Left hindlimb (tissue), 1 donor: ENCODE measurements around the gene WDR90.

Source experiments
- DNase-seq: peaks from one replicate; pipeline ENCODE4 v3.0.0-alpha.2; 2018

Gene WDR90

DNA sequence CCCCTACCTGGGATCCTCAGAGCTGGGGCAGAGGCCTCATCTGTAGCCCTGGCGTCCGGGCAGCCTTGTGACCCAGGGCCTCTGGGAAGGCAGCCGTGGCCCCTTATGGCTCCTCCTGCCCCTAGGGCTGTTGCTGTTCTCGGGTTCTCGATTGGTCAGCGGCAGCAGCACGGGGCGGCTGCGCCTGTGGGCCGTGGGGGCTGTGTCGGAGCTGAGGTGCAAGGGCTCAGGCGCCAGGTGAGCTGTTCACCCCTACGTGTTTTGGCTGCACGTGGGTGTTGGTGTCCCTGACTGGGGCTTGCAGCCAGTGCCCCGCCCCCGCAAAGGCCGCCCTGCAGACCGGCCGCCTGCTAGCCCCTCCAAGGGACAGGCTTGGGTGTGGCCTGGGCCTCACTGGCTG, 12.9 kb downstream of the WDR90 start:
- DNase-seq, result no peak

DNA sequence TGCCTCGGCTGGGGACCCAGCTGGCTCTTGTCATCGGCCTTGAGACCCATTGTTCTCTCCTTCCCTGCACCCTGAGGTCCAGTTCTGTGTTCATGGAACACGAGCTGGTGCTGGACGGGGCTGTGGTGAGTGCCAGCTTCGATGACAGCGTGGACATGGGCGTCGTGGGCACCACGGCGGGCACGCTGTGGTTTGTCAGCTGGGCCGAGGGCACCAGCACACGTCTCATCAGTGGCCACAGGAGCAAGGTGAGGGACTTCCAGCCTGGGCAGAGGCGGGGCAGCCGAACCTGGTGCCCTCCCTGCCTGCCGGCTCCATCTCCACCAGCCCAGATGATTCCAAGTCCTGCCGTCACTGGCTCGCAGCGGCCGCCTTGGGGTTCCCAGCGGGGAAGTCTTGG, 13.4 kb downstream of the WDR90 start:
- DNase-seq, result no peak

DNA sequence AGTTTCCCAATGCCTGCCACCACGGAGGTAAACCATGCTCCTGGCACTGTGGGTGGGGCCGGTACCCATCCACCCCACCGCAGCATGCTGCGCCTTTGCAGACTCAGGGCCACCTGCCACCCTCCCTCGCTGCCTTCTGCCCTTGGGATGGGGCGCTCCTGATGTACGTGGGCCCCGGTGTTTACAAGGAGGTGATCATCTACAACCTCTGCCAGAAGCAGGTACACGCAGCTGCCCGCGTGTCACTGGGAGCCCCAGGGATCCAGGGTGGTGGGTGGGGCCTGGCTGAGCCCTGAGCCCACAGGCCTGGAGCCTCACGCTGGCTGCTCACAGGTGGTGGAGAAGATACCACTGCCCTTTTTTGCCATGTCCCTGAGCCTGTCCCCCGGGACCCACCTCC, 17.4 kb downstream of the WDR90 start:
- DNase-seq, result no peak

DNA sequence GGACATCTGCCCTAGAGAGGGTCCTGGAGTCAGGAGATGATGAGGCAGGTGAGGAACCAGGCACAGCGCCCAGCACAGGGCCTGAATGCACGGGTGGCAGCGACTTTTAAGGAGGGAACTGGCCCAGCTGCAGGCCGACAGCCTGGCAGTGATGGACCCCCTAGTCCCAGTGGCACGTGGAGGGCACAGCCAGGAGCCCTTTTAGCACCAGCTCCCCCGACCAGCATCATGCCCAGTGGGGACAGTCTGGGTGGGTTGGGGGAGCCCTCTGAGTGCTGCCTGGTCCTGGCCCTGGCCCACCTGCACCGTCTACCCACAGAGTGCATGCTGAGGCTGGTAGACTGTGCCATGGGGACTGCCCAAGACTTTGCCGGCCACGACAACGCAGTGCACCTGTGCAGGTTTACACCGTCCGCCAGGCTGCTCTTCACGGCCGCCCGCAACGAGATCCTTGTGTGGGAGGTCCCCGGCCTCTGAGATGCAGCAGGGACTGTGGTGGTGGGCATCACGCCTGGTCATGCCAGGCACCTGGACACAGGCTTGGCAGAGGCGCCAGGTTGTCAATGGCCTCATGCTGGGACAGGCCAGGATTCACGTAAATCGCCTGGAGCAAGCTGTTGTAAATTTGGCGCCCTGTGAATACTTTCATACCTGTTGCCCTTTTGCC, 18.1 kb downstream of the WDR90 start:
- no peak for DNase-seq

DNA sequence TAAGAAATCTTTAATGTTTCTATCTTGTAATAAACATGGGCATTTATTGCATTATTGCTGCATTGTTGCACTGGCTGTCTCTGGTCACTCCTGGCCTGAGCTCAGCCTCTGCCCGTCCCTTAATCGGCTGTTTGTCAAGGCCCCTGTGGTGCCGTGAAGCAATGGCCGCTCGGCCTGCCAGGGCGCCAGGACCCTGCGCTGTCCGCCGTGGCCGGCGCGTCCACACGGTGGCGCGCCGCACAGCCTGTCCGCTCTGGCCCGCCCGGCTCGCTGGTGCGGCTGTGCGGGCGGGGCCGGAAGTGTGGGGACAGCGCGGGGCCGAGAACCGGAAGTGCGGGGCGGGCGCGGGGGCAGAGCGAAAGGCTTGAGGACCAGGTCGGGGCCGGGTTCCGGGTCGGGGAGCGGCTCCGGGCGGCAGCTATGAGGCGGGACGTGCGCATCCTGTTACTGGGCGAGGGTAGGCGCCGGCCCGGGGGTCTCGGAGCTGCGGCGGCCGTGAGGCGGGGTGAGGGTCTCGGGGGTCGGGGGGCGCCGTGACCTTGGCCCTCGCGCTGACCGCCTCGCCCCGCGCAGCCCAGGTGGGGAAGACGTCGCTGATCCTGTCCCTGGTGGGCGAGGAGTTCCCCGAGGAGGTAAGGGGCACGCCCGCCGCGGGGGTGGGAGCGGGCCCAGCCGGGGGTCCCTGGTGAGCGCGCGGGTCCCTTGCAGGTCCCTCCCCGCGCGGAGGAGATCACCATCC, 18.8 kb downstream of the WDR90 start, which contains the start of gene RHOT2:
TSS of gene RHOT2 (plus strand) at position 353 of the 739 bp plus-strand sequence. CDS start at position 421, 68 bp downstream.
- peak; percentile 94 for DNase-seq

DNA sequence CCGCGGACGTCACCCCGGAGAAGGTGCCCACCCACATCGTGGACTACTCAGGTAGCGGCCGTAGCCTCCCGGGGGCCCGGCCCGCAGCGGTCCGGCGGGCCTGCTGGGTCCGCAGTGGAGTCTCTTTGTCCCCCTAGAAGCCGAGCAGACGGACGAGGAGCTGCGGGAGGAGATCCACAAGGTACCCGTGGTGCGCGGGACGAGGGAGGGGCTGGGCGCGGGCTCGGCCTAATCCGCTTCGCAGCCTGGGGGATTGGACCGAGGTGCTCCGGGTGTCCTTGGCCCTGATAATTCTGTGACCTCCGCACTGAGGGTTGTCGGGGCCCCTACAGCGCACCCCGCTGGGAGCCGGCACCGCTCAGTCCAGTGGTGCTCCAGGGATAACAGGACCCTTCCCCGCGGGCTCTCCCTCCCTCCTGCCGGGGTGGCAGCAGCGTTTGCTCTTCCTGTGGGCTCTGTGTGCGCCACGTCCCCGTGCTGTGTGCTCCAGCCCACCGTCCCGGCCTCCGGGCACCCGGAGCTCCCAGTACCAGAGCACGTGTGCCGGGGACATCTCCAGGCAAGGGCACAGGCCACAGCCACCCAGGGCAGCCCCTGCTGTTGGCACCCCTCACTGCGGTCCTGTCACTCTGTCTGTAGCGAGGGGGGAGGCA, 19.5 kb downstream of the WDR90 start:
- DNase-seq, result no peak

DNA sequence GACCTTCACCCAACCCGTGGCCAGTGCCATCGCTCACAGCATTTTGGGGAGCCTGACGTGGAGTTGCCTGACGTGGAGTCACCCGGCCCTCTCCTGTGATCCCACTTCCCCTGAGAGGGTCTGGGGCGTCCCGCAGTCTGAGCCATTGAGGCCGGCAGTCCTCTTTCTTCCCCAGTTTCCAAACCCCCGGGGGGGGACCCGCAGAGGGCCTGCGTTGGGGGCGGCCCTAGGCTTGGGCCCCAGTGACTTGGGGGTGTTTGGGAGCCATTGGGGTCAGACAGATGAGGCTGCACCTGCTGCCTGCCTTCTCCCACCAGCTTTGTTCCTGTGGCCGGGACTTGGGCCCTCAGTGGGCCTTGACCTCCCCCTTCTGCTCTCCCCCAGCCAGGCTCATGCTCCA, 20.5 kb downstream of the WDR90 start:
- no peak for DNase-seq

DNA sequence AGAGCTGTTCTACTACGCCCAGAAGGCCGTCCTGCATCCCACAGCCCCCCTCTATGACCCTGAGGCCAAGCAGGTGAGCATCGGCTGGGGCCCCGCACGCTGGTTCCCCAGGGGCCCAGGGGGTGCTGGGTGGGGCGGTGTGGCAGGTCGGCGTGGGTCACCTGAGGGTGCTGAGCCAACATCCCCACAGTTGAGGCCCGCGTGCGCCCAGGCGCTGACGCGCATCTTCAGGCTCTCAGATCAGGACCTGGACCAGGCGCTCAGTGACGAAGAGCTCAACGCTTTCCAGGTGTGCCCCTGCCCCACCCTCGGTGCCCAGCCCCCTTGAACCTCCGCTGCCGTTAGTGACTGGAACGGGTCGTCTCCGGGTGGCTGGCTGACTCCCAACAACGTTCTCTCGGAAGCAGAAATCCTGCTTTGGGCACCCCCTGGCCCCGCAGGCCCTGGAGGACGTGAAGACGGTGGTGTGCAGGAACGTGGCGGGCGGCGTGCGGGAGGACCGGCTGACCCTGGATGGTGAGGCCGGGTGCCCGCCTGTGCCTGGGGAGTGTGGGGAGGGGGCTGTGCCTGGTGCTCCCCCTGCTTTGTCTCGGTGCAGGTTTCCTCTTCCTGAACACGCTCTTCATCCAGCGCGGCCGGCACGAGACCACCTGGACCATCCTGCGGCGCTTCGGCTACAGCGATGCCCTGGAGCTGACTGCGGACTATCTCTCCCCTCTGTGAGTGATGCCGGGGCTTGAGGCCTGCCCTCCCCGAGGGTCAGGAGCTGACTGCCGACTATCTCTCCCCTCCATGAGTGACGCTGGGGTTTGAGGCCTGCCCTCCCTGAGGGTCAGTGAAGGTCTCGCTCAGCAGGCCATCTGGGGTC, 21.6 kb downstream of the WDR90 start:
- no peak for DNase-seq

DNA sequence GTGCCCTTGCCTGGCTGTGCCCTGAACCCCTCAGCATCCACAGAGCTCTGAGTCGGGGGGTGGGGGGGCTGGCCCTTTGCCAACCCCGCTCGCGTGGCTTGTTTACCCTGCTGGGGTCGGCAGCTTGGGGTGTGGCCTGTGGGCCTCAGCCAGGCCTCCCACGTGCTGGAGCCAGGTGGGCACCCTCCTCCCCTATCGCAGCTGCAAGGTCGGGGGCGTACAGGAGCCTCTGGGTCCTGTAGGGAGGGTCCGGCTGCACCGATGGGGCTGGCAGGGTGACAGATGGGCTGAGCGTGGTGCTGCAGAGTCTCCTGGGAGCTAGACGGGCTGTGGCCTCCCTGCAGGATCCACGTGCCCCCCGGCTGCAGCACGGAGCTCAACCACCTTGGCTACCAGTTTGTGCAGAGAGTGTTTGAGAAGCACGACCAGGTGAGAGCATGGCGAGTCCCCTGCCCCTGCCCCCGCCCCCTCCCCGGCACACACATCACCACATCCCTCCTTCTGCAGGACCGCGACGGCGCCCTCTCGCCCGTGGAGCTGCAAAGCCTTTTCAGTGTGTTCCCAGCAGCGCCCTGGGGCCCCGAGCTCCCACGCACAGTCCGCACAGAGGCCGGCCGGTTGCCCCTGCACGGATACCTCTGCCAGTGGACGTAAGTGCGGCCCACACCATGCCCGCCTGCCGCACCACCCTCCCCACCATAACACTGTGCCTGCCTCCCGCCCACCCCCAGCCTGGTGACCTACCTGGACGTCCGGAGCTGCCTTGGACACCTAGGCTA, 22.4 kb downstream of the WDR90 start:
- no peak for DNase-seq

DNA sequence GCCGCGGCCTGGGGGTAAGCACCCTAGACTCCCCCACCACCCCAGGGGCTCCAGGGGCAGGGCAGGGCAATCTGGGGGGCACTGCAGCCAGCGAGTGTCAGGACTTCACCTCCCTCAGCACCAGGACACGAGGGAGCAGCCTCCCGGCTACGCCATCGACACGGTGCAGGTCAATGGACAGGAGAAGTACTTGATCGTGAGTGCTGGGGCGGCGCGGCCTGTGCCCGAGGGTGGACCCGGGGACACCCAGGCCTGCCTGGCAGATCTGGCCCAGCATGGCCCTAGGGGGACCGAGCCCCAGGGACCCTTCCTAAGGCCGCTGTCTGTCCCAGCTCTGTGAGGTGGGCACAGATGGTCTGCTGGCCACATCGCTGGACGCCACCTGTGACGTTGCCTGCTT, 23.2 kb downstream of the WDR90 start:
- DNase-seq, result no peak

DNA sequence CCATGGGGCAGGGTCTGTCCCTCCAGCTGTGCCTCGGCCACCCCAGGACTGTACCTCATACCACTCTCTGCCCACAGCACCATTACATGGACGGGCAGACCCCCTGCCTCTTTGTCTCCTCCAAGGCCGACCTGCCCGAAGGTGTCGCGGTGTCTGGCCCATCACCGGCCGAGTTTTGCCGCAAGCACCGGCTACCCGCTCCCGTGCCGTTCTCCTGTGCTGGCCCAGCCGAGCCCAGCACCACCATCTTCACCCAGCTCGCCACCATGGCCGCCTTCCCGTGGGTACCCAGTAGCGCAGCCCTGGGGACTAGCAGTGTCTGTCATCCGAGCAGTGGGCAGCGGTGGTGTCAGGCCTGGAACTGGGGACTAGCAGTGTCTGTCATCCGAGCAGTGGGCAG, 23.7 kb downstream of the WDR90 start:
- no peak for DNase-seq

DNA sequence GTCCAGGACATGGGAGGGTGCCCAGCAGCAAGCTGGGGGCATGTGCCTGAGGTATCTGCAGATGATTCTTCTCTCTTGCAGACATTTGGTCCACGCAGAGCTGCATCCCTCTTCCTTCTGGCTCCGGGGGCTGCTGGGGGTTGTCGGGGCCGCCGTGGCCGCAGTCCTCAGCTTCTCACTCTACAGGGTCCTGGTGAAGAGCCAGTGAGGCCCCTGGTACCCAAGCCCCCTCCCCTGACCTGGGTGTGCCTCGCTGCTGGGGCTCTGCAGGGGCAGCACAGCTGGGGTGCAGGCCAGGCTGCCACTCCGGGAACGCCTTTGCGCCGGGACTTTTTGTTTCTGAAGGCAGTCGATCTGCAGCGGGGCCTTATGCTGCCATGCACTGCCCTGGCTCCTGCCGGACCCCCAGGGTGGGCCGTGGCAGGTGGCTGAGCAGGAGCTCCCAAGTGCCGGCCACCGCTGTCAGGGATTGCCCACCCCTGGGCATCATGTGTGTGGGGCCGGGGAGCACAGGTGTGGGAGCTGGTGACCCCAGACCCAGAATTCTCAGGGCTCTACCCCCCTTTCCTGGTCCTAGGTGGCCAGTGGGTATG, 24.3 kb downstream of the WDR90 start:
- DNase-seq, result no peak

DNA sequence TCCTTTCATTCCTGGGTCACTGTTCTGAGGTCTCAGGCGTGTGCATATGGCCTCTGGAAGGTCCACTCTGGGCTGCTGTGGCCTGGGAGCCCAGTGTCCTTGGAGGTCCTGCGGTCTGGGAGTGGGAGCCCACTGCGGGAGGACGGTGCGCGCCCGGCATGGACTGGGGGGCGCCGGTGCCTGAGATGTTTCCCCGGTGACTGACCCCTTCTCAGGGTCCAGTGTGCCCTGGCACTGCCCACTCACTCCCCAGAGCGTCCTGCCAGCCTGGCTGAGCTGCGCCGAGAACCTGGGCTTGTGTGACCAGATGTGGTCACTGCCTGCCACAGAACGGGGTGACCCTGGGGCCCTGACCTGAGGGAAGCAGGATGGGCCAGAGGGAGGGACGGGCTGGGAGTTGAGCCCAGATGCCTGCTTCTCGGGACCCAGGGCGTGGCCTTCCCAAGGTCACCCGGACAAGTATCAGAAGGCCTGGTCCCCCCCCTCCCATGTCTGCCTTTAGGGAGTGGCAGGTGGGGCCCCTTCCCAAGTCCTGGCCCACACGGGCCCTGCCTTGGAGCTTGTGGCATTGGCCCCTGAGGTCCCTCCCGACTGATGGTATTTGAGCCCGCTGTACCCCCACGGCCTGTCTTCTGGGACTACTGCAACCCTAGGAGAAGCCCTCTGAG, 25.2 kb downstream of the WDR90 start:
- no peak for DNase-seq

DNA sequence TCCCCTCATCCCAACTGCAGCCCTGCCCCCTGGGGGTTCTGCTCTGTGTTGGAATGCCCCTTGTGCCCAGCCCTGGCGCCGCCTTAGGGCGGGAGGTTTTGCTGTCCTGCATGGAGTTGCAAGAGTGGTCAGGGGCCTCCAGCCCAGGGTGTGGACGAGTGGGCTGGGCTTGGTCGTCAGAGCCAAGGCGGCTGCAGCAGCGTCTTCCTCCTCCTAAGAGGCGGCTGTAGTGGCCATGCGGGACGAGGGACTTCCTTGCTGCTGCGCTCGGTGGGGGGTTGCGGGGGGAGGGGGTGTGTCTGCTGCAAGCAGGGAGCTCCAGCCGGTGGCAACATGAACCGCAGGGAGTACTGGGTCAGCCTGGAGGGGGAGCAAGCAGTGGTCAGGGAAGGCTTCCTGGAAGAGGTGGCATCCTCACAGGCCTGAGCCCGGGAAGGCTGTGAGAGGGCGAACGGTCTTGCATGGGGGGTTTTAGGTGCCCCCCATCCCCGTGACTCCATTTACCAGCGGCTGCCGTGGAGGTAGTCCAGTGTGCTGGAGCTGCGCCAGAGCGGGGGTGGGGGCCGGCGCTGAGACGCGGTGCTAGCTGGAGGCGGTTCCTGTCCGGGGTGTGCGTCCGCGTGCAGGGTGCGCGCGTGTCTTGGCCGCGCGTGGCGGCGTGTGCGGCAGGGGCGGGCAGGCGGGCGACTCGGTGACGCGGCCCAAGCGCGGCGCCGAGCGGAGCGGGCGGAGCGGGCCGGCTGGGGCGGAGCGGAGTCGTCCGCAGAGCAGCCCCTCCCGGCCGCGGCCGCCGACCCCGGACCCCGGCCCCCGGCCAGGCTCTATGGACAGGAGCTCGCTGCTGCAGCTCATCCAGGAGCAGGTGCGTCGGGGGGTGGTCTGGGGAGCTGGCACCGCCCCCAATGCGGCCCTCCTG, 26.1 kb downstream of the WDR90 start, which contains the start of gene RHBDL1:
TSS of gene RHBDL1 (plus strand) at position 704 of the 916 bp plus-strand sequence. CDS start at position 824, 120 bp downstream.
- DNase-seq, result no peak

DNA sequence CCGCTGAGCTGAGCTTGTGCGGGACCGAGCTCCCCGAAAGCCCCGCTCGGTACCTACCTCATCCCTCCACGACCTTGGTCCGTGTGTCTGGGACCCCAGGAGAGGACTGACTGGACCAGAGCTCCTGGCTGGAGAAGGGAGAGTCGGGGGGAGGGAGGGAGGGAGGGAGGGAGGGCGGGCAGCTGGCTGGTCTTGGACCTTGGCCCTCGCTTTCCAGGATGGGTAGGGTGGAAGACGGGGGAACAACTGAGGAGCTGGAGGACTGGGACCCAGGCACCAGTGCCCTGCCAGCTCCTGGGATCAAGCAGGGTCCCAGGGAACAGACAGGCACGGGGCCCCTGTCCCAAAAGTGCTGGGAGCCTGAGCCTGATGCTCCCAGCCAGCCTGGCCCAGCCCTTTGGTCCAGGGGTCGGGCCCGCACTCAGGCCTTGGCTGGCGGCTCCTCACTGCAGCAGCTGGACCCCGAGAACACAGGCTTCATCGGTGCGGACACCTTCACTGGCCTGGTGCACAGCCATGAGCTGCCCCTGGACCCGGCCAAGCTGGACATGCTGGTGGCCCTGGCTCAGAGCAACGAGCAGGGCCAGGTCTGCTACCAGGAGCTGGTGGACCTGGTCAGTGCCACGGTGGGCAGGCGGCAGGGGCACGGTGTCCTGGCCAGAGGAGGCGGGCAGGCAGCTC, 26.9 kb downstream of the WDR90 start:
- no peak for DNase-seq

DNA sequence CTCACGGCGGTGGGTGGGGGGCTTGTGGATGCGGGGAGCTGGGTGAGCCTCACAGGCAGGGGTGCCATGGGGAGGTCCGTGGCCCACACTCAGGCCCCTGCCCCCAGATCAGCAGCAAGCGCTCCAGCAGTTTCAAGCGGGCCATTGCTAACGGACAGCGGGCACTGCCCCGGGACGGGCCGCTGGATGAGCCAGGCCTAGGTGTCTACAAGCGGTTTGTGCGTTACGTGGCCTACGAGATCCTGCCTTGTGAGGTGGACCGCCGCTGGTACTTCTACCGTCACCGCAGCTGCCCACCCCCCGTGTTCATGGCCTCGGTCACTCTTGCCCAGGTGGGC, 27.4 kb downstream of the WDR90 start:
- DNase-seq, result no peak

DNA sequence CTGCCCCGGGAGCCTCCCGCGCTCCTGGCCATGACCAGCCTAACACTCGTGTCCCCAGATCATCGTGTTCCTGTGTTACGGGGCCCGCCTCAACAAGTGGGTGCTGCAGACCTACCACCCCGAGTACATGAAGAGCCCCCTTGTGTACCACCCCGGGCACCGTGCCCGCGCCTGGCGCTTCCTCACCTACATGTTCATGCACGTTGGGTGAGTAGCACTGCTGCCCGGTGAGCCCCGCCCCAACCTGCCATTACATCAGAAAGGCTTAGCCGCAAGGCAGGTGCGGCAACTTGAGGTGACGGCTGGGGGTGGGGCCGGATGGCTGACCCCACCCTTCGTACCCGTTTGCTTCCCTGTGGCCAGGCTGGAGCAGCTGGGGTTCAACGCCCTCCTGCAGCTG, 27.7 kb downstream of the WDR90 start:
- no peak for DNase-seq

DNA sequence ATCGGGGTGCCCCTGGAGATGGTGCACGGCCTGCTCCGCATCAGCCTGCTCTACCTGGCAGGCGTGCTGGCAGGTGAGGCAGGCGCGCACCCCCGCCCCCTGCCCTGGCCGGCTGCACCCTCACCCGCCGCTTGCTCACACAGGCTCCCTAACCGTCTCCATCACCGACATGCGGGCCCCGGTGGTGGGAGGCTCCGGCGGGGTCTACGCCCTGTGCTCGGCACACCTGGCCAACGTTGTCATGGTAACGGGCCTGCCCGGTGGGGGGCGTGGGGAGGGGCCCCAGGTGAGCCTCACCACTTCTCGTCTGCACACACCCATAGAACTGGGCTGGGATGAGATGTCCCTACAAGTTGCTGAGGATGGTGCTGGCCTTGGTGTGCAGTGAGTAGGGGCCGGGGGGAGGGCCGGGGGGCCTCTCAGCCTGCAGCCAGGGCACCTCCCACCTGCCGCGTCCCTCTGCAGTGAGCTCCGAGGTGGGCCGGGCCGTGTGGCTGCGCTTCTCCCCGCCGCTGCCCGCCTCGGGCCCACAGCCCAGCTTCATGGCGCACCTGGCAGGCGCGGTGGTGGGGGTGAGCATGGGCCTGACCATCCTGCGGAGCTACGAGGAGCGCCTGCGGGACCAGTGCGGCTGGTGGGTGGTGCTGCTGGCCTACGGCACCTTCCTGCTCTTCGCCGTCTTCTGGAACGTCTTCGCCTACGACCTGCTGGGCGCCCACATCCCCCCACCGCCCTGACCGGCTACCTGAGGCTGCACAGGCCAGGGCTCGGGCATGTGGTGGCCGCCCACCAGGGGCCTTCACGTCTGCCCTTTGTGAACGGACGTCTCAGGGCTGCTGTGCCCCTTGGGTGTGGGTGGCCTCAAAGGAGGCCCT, 28.4 kb downstream of the WDR90 start:
- DNase-seq, result no peak
